Activated CD4-positive, alpha-beta T cell treated with anti-CD3 and anti-CD28 coated beads, Interleukin-2, amount 50 U/mL, for 1 hour (primary cell): ENCODE data around the gene LRWD1.
"Not testable (repeated sequence)": the region's sequence is repeated elsewhere in the genome, so short reads cannot be mapped to it uniquely, and the experiment has no call there.

Experiments
- DNase-seq: peaks from one replicate; pipeline ENCODE4 v3.0.0-alpha.2; 2020

LRWD1 gene

GRCh38 chr7:102469351-102469971 is 4.7 kb downstream of the LRWD1 start:
- no peak for DNase-seq

- no peak for DNase-seq
Observed at GRCh38 chr7:102469972-102470825, 5.4 kb downstream of the LRWD1 start.

- no peak for DNase-seq
Observed at GRCh38 chr7:102471791-102472125, 7.0 kb downstream of the LRWD1 start.

GRCh38 chr7:102472126-102473041 is 7.6 kb downstream of the LRWD1 start:
- DNase-seq = no peak

- DNase-seq = no peak
Observed at GRCh38 chr7:102473271-102473991, 8.6 kb downstream of the LRWD1 start.

- not testable (repeated sequence) for DNase-seq
Observed at GRCh38 chr7:102474116-102474515, 9.3 kb downstream of the LRWD1 start.

- not testable (repeated sequence) for DNase-seq
Observed at GRCh38 chr7:102474736-102475435, 10.1 kb downstream of the LRWD1 start.

- DNase-seq = peak; percentile 85
Observed at GRCh38 chr7:102478314-102479208, 13.8 kb downstream of the LRWD1 start, which contains the start of gene POLR2J. Gene POLR2J (minus strand): TSS chr7:102478922. CDS start chr7:102478860, 62 bp downstream.

- not testable (repeated sequence) for DNase-seq
Observed at GRCh38 chr7:102479209-102479584, 14.4 kb downstream of the LRWD1 start.

- not testable (repeated sequence) for DNase-seq
Observed at GRCh38 chr7:102479982-102480637, 15.3 kb downstream of the LRWD1 start.

GRCh38 chr7:102481962-102482361 is 17.2 kb downstream of the LRWD1 start:
- DNase-seq = not testable (repeated sequence)

GRCh38 chr7:102484317-102484716 is 19.5 kb downstream of the LRWD1 start:
- not testable (repeated sequence) for DNase-seq

GRCh38 chr7:102490529-102491075 is 25.8 kb downstream of the LRWD1 start:
- DNase-seq = peak; percentile 65

- not testable (repeated sequence) for DNase-seq
Observed at GRCh38 chr7:102493220-102493935, 28.6 kb downstream of the LRWD1 start.

GRCh38 chr7:102494026-102494425 is 29.2 kb downstream of the LRWD1 start:
- peak; percentile 2 for DNase-seq

GRCh38 chr7:102494473-102495149 is 29.8 kb downstream of the LRWD1 start:
- not testable (repeated sequence) for DNase-seq

GRCh38 chr7:102496861-102497260 is 32.1 kb downstream of the LRWD1 start:
- DNase-seq = not testable (repeated sequence)

GRCh38 chr7:102497308-102497707 is 32.5 kb downstream of the LRWD1 start:
- DNase-seq = not testable (repeated sequence)
